Measurements from ENCODE around the gene SF3B5.
"Not testable (repeated sequence)": the region's sequence is repeated elsewhere in the genome, so short reads cannot be mapped to it uniquely, and the experiment has no call there.

The SF3B5 gene

GRCh38 chr6:144062786-144063185 lies 32.6 kb downstream of the SF3B5 start:
- no peak for DNase-seq

DNA sequence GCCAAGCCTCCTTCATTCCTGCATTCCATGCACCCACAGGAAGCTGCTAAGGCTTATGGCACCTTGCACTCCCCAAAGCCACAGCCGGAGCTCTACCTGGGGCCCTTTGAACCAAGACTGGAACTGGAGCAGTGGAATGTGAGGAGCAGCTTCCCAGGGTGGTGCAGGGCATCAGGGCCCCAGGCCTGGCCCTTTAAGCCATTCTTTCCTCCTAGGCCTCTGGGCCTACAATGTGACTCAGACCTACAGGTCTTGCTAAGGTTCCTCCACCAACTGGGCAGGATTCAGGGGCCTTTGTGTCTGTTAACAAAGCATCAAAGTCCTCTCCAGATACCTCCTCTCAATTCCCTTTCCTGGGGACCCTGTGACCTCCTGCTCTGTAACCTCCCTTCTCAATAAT lies 36.2 kb downstream of the SF3B5 start:
- no peak for DNase-seq

GRCh38 chr6:144055121-144055931 lies 40.0 kb downstream of the SF3B5 start:
- peak; percentile 45 for DNase-seq

DNA sequence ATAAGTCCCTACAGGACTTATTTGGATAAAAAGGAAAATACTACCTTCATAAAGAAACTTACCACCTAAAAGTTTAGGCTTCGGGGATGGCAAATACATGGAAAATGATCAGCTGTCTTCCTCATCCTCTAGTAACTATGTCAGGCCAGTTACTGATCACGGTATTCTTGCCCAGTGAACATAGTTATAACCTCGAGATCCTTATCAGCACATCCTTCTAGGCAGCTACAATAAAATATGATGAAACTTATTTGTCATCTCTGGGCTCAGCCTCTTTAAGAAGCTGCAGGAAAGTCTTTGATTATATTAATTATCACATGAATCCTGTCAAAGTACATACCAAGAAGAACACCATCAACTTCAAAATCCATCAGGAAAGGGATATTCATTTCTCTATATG lies 41.8 kb downstream of the SF3B5 start:
- DNase-seq = no peak

GRCh38 chr6:144052488-144052887 lies 42.9 kb downstream of the SF3B5 start:
- DNase-seq = no peak

DNA sequence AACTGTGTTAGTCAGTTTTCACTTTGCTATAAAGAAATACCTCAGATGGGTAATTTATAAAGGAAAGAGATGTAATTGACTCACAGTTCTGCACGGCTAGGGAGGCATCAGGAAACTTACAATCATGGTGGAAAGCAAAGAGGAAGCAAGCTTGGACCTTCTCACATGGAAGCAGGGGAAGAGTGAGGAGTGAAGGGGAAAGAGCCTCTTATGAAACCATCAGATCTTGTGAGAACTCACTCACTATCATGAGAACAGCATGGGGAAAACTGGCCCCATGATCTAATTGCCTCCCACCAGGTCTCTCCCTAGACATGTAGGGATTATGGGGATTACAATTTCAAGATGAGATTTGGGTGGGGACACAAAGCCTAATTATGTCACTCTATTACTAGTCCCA lies 46.0 kb downstream of the SF3B5 start:
- DNase-seq = no peak

GRCh38 chr6:144047688-144048087 lies 47.7 kb downstream of the SF3B5 start:
- no peak for DNase-seq

- DNase-seq = not testable (repeated sequence)
Measured at GRCh38 chr6:144046672-144047071, 48.7 kb downstream of the SF3B5 start.

GRCh38 chr6:144044989-144045388 lies 50.4 kb downstream of the SF3B5 start:
- DNase-seq = not testable (repeated sequence)

Measured in stimulated activated naive CD4-positive, alpha-beta T cell treated with Interleukin-2 at 50 U/mL for 16 hours (primary cell).